B cell (primary cell): ENCODE results near the gene MR1. TPM values are rescaled to one million over a fixed set of nuclear protein-coding genes. Genes with fewer than 3 reads are reported as not detected.

ENCODE experiments used
- ATAC-seq: fragments of 200-7000 bp; cut with Tn5 transposase; one replicate; pipeline ENCODE4 v1.10.0; 2021; ENCODE audit warnings: low read depth, mild to moderate bottlenecking, moderate number of reproducible peaks, moderate library complexity
- CTCF ChIA-PET: fragments of 350-600 bp; sonication (Branson Sonifier 250); formaldehyde crosslinking; loops from one replicate; lab custom pipeline; 2021; ENCODE audit warnings: antibody characterized with exemption, inconsistent platforms; lab: Charles Lee
- POLR2A ChIA-PET: fragments of 350-600 bp; sonication (Branson Sonifier 250); formaldehyde crosslinking; loops from one replicate; lab custom pipeline; 2021; ENCODE audit warnings: antibody characterized with exemption; lab: Charles Lee
- DNase-seq: peaks from one replicate; pipeline ENCODE4 v3.0.0; 2013
- H2AFZ ChIP-seq: 2 replicates; pipeline ENCODE4 v1.6.1; 2012; ENCODE audit warnings: mild to moderate bottlenecking, low read depth, low read length; ENCODE audit not compliant: insufficient read depth, poor library complexity, severe bottlenecking
- H3K27ac ChIP-seq, 2 donors: 1 replicate in 1 of 2; 2 replicates in 1 of 2; pipeline ENCODE4 v1.5.1; 2012 to 2013; ENCODE audit warnings: low read length in 2 of 2, mild to moderate bottlenecking in 2 of 2, moderate library complexity in 1 of 2
- H3K27me3 ChIP-seq, 4 experiments: fragments of 200-600 bp in 1 of 4; sonication (generic) in 1 of 4; replicated peaks in 1 of 4; 1 replicate in 2 of 4; 2 replicates in 2 of 4; pipeline versions ENCODE4 v1.6.1 to v1.7.0; 2013 to 2016; ENCODE audit warnings: low read length in 3 of 4, mild to moderate bottlenecking in 2 of 4, mixed read lengths in 1 of 4, moderate library complexity in 1 of 4; ENCODE audit not compliant: insufficient read depth in 4 of 4, control insufficient read depth in 3 of 4; ENCODE audit errors: control extremely low read depth in 1 of 4
- H3K36me3 ChIP-seq, 2 experiments: replicated peaks in 1 of 2; 1 replicate in 1 of 2; 2 replicates in 1 of 2; pipeline versions ENCODE4 v1.6.1 to v1.7.1; 2013; ENCODE audit warnings: low read length in 1 of 2; ENCODE audit not compliant: insufficient read depth in 2 of 2, control insufficient read depth in 1 of 2; ENCODE audit errors: control extremely low read depth in 1 of 2, extremely low read depth in 1 of 2
- H3K4me1 ChIP-seq, 2 donors: fragments of 200-600 bp in 1 of 2; sonication (generic) in 1 of 2; 1 replicate in 1 of 2; 2 replicates in 1 of 2; pipeline versions ENCODE4 v1.5.1 to v1.6.1; 2013 to 2017; ENCODE audit warnings: low read length in 2 of 2; ENCODE audit not compliant: control insufficient read depth in 2 of 2, insufficient read depth in 2 of 2
- H3K4me2 ChIP-seq: replicated peaks from 2 replicates; pipeline ENCODE3; 2012; ENCODE audit warnings: mild to moderate bottlenecking, low read depth, low read length; ENCODE audit not compliant: poor library complexity, severe bottlenecking
- H3K4me3 ChIP-seq, 5 experiments: fragments of 200-600 bp in 1 of 5; sonication (generic) in 1 of 5; 1 replicate in 3 of 5; 2 replicates in 2 of 5; pipeline versions ENCODE4 v1.5.1 to v1.7.0; 2011 to 2016; ENCODE audit warnings: low read length in 4 of 5, mild to moderate bottlenecking in 4 of 5, low read depth in 2 of 5, control low read depth in 1 of 5, moderate library complexity in 1 of 5; ENCODE audit not compliant: insufficient read depth in 1 of 5; ENCODE audit errors: control extremely low read depth in 1 of 5, extremely low read depth in 1 of 5
- H3K79me2 ChIP-seq: fragments of 200-600 bp; sonication (generic); one replicate; pipeline ENCODE4 v1.6.0; 2016; ENCODE audit warnings: low read length; ENCODE audit not compliant: control insufficient read depth, insufficient read depth
- H3K9ac ChIP-seq: fragments of 200-600 bp; sonication (generic); 2 replicates; pipeline ENCODE4 v1.6.1; 2017; ENCODE audit warnings: mild to moderate bottlenecking, low read length, moderate library complexity
- H3K9me3 ChIP-seq, 3 donors: one replicate each; pipeline versions ENCODE4 v1.6.1 to v1.7.1; 2013; ENCODE audit warnings: low read length in 2 of 3; ENCODE audit not compliant: control insufficient read depth in 2 of 3, insufficient read depth in 1 of 3; ENCODE audit errors: control extremely low read depth in 1 of 3
- H4K20me1 ChIP-seq: 2 replicates; pipeline ENCODE4 v1.6.0; 2012; ENCODE audit warnings: mild to moderate bottlenecking, low read length; ENCODE audit not compliant: insufficient read depth, control insufficient read depth, poor library complexity, severe bottlenecking
- H3K27ac Mint-ChIP-seq: one replicate; pipeline ENCODE4 v1.8.0; 2021; ENCODE audit warnings: mixed read lengths
- H3K27me3 Mint-ChIP-seq: one replicate; pipeline ENCODE4 v1.8.0; 2021; ENCODE audit warnings: mixed read lengths
- H3K4me1 Mint-ChIP-seq: one replicate; pipeline ENCODE4 v1.8.0; 2021; ENCODE audit warnings: mixed read lengths
- H3K4me3 Mint-ChIP-seq: one replicate; pipeline ENCODE4 v1.8.0; 2021; ENCODE audit warnings: mixed read lengths
- H3K9me3 Mint-ChIP-seq: one replicate; pipeline ENCODE4 v1.8.0; 2022; ENCODE audit warnings: mixed read lengths; ENCODE audit not compliant: insufficient read depth
- EZH2 ChIP-seq: IDR thresholded peaks from 2 replicates; pipeline ENCODE4 v1.6.1; 2012; ENCODE audit warnings: borderline replicate concordance, low read depth, mild to moderate bottlenecking, moderate library complexity, low read length; ENCODE audit not compliant: insufficient read depth, poor library complexity, severe bottlenecking
- WGBS: methylation state at CpG from one replicate; pipeline ENCODE4 v1.1.5; 2013; ENCODE audit warnings: missing lambda C conversion rate; ENCODE audit not compliant: insufficient coverage; 5-methylcytosine and 5-hydroxymethylcytosine counted together
- intact Hi-C: fragments of 100-400 bp; cut with micrococcal nuclease; formaldehyde crosslinking; loops from one replicate; pipeline ENCODE4 v1.10.0; 2022
- polyA plus RNA-seq: library from polyadenylated mRNA; depleted of rRNA; stranded (reverse); fragments of >200 nt; gene quantifications from 2 replicates; pipeline ENCODE4 v1.2.3, GENCODE V29; 2012
- total RNA-seq, 2 donors: library from RNA; stranded (reverse); fragments of 120-200 nt in 1 of 2; gene quantifications; 1 replicate in 1 of 2; 2 replicates in 1 of 2; pipeline versions ENCODE4 v1.2.3 to v1.2.4, GENCODE V29; 2013 to 2022
- TF ChIP-seq, protein P1 (sequence below): fragments of 200-600 bp; IDR thresholded peaks from one replicate; pipeline ENCODE4 v1.8.0; 2022; ENCODE audit warnings: antibody characterized with exemption, mild to moderate bottlenecking

The MR1 gene
- total and polyA plus RNA-seq, 2 donors (not counting 1 experiment from before 2014, with no cell fraction given), result 9.5 to 28.2 TPM

GRCh38 chr1:181094416-181095212, 60.8 kb downstream of the MR1 start:
- Histone ChIP-seq H3K79me2 (peaks cover 55% of the 10 kb centered on the region), H3K36me3 (peaks cover 5 to 39% of the 10 kb centered on the region in 2 experiments), H3K4me3 (no peak overlapping the region), H4K20me1 (peaks cover 50% of the 10 kb centered on the region), H3K4me1 (peaks cover 33 to 39% of the 10 kb centered on the region in 2 donors), H3K4me2 (no peak overlapping the region), H2AFZ (no peak overlapping the region), H3K27me3 (no peaks in the 10 kb centered on the region), H3K9me3 (no peaks in the 10 kb centered on the region), H3K9ac (no peak overlapping the region), H3K27ac (no peak overlapping the region)
- no peak overlapping the region for H3K4me3 Mint-ChIP-seq
- intact Hi-C loops, result no loop called here
- WGBS, result no CpG with 5 or more reads among the region's 7 CpGs
- H3K9me3 Mint-ChIP-seq, result no peaks in the 10 kb centered on the region
- DNase-seq (no peak), ATAC-seq (no peak)
- ChIA-PET POLR2A (interaction anchor here (1.3 to 1.4 kb wide), 2 partner anchors 11 to 38 kb away, joined by 3 to 4 read pairs; no protein-coding TSS in a partner anchor), CTCF (interaction anchor here (1.5 to 11.5 kb wide), 3 partner anchors 11 to 50 kb away, joined by 5 to 141 read pairs (median 51); no protein-coding TSS in a partner anchor)
- no peaks in the 10 kb centered on the region for H3K27me3 Mint-ChIP-seq
- H3K4me1 Mint-ChIP-seq, result peaks cover 57% of the 10 kb centered on the region
- TF ChIP-seq EZH2, result no peak
- TF ChIP-seq, protein P1, sequence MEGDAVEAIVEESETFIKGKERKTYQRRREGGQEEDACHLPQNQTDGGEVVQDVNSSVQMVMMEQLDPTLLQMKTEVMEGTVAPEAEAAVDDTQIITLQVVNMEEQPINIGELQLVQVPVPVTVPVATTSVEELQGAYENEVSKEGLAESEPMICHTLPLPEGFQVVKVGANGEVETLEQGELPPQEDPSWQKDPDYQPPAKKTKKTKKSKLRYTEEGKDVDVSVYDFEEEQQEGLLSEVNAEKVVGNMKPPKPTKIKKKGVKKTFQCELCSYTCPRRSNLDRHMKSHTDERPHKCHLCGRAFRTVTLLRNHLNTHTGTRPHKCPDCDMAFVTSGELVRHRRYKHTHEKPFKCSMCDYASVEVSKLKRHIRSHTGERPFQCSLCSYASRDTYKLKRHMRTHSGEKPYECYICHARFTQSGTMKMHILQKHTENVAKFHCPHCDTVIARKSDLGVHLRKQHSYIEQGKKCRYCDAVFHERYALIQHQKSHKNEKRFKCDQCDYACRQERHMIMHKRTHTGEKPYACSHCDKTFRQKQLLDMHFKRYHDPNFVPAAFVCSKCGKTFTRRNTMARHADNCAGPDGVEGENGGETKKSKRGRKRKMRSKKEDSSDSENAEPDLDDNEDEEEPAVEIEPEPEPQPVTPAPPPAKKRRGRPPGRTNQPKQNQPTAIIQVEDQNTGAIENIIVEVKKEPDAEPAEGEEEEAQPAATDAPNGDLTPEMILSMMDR, result no peak
- H3K27ac Mint-ChIP-seq, result no peak overlapping the region

- TF ChIP-seq EZH2, result no peak
- TF ChIP-seq, protein P1, result no peak
- Mint-ChIP-seq H3K9me3 (no peaks in the 10 kb centered on the region), H3K4me1 (peaks cover 63% of the 10 kb centered on the region), H3K27ac (no peak overlapping the region), H3K27me3 (no peaks in the 10 kb centered on the region), H3K4me3 (no peak overlapping the region)
- no peaks in the 10 kb centered on the region for H3K27me3 ChIP-seq
- WGBS, result 100% methylated on average over 1 of the region's 8 CpGs
- H4K20me1 ChIP-seq, result peaks cover 46% of the 10 kb centered on the region
- H3K4me1 ChIP-seq, result peaks cover 39 to 45% of the 10 kb centered on the region in 2 donors
- peaks cover 49% of the 10 kb centered on the region for H3K79me2 ChIP-seq
- no peak overlapping the region for H3K4me2 ChIP-seq
- H3K9me3 ChIP-seq, result no peaks in the 10 kb centered on the region
- ChIA-PET CTCF (interaction anchor here (1.4 to 7.7 kb wide), 3 partner anchors 38 to 49 kb away, joined by 3 to 51 read pairs (median 5); no protein-coding TSS in a partner anchor), POLR2A (interaction anchor here (1.3 to 1.4 kb wide), 2 partner anchors 10 to 38 kb away, joined by 3 to 4 read pairs; no protein-coding TSS in a partner anchor)
- H3K36me3 ChIP-seq, result peaks cover 5 to 39% of the 10 kb centered on the region in 2 experiments
- H3K27ac ChIP-seq, result no peak overlapping the region
- intact Hi-C loops, result no loop called here
- H2AFZ ChIP-seq, result no peak overlapping the region
- H3K4me3 ChIP-seq, result no peak overlapping the region
- ATAC-seq (no peak), DNase-seq (no peak)
- H3K9ac ChIP-seq, result no peak overlapping the region
These were observed 61.5 kb downstream of the MR1 start for GRCh38 chr1:181095260-181095659.
